ENCODE measurements around the gene LHFPL3. TPM values are rescaled to one million over a fixed set of nuclear protein-coding genes. Genes with fewer than 3 reads are reported as not detected.

LHFPL3 gene
- total RNA-seq, 1 donor from 2014 or later = not detected

DNA sequence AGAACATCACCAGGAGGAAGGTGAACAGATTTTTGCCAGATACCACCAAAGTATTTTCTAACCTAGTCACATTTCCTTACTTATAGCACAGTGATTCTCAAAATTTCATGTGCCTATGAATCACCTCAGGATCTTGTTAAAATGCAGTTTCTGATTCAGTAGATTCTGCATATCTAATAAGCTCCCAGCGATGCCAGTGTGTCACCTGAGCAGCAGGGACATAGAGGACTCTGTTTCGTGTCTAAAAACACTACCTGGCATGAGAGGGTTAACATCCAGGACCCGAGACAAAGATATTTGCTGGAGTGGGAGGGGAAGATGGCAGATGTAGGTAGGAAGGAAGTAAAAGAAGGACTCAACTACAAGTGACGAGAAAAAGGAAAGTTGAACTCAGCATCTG lies 433.5 kb downstream of the LHFPL3 start:
- TF ChIP-seq, protein P1, sequence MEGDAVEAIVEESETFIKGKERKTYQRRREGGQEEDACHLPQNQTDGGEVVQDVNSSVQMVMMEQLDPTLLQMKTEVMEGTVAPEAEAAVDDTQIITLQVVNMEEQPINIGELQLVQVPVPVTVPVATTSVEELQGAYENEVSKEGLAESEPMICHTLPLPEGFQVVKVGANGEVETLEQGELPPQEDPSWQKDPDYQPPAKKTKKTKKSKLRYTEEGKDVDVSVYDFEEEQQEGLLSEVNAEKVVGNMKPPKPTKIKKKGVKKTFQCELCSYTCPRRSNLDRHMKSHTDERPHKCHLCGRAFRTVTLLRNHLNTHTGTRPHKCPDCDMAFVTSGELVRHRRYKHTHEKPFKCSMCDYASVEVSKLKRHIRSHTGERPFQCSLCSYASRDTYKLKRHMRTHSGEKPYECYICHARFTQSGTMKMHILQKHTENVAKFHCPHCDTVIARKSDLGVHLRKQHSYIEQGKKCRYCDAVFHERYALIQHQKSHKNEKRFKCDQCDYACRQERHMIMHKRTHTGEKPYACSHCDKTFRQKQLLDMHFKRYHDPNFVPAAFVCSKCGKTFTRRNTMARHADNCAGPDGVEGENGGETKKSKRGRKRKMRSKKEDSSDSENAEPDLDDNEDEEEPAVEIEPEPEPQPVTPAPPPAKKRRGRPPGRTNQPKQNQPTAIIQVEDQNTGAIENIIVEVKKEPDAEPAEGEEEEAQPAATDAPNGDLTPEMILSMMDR (IDR thresholded peaks at IDR 0.05; ENCODE audit: unreplicated experiment) = no peak
- DNase-seq (ENCODE audit: low spot score, unreplicated experiment) = no peak
- peaks cover 2% of the 10 kb centered on the region for H3K4me1 Mint-ChIP-seq (ENCODE audit: low read depth)
- H3K4me3 Mint-ChIP-seq (ENCODE audit: low read depth) = no peak overlapping the region
- no peaks in the 10 kb centered on the region for H3K9me3 Mint-ChIP-seq (ENCODE audit: low read depth)
- H3K27me3 Mint-ChIP-seq = peaks cover 15% of the 10 kb centered on the region
- H3K27ac Mint-ChIP-seq = no peak overlapping the region
- H3K36me3 Mint-ChIP-seq (ENCODE audit: insufficient read depth) = no peaks in the 10 kb centered on the region

DNA sequence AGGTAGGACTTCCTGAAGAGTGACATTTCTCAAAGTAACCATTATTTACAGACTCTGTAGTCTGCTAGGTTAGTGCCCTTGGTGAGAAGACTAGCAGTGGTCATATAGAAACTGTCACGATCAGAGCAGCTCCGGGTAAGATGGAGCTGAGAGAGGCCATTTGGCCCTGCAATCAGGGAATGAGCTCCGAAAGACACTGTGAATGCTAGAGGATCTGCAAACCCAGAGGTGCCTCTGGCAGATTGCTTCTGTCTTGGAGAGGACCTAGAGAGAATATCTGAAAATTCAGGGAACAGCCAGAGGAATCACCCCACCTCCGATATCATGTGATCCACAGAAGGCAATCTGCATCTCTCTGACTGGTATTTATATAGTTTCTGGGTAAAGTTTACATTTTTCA lies 438.7 kb downstream of the LHFPL3 start:
- Mint-ChIP-seq H3K27ac (no peak overlapping the region), H3K4me3 (ENCODE audit: low read depth) (no peak overlapping the region), H3K9me3 (ENCODE audit: low read depth) (no peaks in the 10 kb centered on the region), H3K27me3 (peaks cover 7% of the 10 kb centered on the region), H3K4me1 (ENCODE audit: low read depth) (no peaks in the 10 kb centered on the region), H3K36me3 (ENCODE audit: insufficient read depth) (no peaks in the 10 kb centered on the region)
- no peak for DNase-seq (ENCODE audit: low spot score, unreplicated experiment)
- TF ChIP-seq, protein P1 (IDR thresholded peaks at IDR 0.05; ENCODE audit: unreplicated experiment) = no peak

DNA sequence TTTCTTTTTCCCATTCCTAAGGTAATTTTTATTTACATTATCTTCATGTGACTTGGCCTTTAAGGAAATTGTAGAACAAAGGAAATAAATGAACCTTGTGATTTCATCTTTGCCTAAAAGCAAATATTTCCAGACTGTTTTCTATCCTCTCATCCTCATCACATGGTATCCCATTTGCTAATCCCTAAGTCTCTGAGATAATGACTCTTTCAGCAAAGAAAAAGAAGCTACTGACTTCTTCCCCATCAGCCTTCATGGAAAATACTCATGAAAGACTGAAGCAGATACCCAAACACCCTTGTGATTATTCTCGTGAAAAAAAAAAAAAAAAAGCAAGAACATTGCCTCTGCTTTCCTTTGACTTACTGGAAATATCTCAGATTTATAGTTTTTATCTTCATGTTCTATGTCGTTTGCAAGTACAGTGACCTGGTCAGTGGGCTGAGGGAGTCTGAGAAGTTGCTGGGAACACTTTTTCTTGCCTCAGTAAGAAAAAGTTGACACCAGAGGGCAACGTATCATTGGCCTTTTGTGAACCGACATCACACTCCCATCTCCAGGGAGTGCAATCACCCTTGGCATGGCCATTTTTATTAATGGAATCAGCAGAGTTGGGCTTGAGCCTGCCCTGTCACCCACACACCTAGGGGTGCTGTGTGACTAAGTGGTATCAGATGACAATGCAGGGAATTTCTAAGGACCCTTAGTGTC lies 439.6 kb downstream of the LHFPL3 start:
- DNase-seq (ENCODE audit: low spot score, unreplicated experiment) = no peak
- TF ChIP-seq, protein P1 (IDR thresholded peaks at IDR 0.05; ENCODE audit: unreplicated experiment) = no peak
- no peaks in the 10 kb centered on the region for H3K9me3 Mint-ChIP-seq (ENCODE audit: low read depth)

GRCh38 chr7:104772405-104773345 lies 444.3 kb downstream of the LHFPL3 start:
- no peak for DNase-seq (ENCODE audit: low spot score, unreplicated experiment)
- Mint-ChIP-seq H3K9me3 (ENCODE audit: low read depth) (no peaks in the 10 kb centered on the region), H3K4me3 (ENCODE audit: low read depth) (no peak overlapping the region), H3K27me3 (peaks cover 2% of the 10 kb centered on the region), H3K36me3 (ENCODE audit: insufficient read depth) (no peaks in the 10 kb centered on the region), H3K4me1 (ENCODE audit: low read depth) (peaks cover 1% of the 10 kb centered on the region), H3K27ac (no peak overlapping the region)
- TF ChIP-seq, protein P1 (IDR thresholded peaks at IDR 0.05; ENCODE audit: unreplicated experiment) = no peak

More for the DNA sequence above, 439.6 kb downstream of the LHFPL3 start:
- peaks cover 7% of the 10 kb centered on the region for H3K27me3 Mint-ChIP-seq
- no peaks in the 10 kb centered on the region for H3K4me1 Mint-ChIP-seq (ENCODE audit: low read depth)
- no peak overlapping the region for H3K27ac Mint-ChIP-seq
- no peaks in the 10 kb centered on the region for H3K36me3 Mint-ChIP-seq (ENCODE audit: insufficient read depth)
- no peak overlapping the region for H3K4me3 Mint-ChIP-seq (ENCODE audit: low read depth)

DNA sequence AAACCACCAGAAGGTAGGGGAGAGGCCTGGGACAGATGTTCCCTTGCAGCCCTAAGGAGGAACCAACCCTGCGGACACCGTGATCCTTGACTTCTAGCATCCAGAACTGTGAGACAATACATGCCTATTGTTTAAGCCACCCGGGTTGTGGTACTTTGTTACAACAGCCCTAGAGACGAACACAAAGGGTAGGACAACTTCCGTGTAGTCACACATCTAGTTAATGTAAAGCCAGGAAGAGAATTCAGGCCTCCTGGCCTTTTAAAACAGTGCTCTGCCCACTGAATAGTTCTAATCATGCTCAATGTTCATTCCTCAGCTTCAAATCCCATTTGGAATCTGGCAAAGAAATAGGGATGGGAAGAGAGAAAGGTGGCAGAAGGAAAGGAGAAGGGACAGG lies 445.4 kb downstream of the LHFPL3 start:
- Mint-ChIP-seq H3K27me3 (peaks cover 2% of the 10 kb centered on the region), H3K9me3 (ENCODE audit: low read depth) (no peaks in the 10 kb centered on the region), H3K4me1 (ENCODE audit: low read depth) (peaks cover 1% of the 10 kb centered on the region), H3K36me3 (ENCODE audit: insufficient read depth) (no peaks in the 10 kb centered on the region), H3K27ac (no peak overlapping the region), H3K4me3 (ENCODE audit: low read depth) (no peak overlapping the region)
- TF ChIP-seq, protein P1 (IDR thresholded peaks at IDR 0.05; ENCODE audit: unreplicated experiment) = no peak
- no peak for DNase-seq (ENCODE audit: low spot score, unreplicated experiment)
